Epithelial cell of proximal tubule (primary cell): ENCODE results near the gene EXOSC5. TPM values are rescaled to one million over a fixed set of nuclear protein-coding genes. Genes with fewer than 3 reads are reported as not detected.

Source experiments
- DNase-seq: peaks from one replicate; pipeline ENCODE4 v3.0.0-alpha.2; 2011; ENCODE audit warnings: low read depth
- H3K4me3 ChIP-seq: 2 replicates; pipeline ENCODE4 v1.5.1; 2011; ENCODE audit warnings: low read depth, mild to moderate bottlenecking, low read length
- total RNA-seq: library from RNA; depleted of rRNA; stranded (reverse); fragments of >200 nt; gene quantifications from 2 replicates; pipeline ENCODE4 v1.2.3, GENCODE V29; 2015
- TF ChIP-seq, protein P1 (sequence below): conservative IDR thresholded peaks from 2 replicates; pipeline ENCODE4 v1.5.1; 2012; ENCODE audit warnings: low read depth, mild to moderate bottlenecking, low read length

Gene EXOSC5
- 23.7 and 43.8 TPM in 2 replicates for total RNA-seq

DNA sequence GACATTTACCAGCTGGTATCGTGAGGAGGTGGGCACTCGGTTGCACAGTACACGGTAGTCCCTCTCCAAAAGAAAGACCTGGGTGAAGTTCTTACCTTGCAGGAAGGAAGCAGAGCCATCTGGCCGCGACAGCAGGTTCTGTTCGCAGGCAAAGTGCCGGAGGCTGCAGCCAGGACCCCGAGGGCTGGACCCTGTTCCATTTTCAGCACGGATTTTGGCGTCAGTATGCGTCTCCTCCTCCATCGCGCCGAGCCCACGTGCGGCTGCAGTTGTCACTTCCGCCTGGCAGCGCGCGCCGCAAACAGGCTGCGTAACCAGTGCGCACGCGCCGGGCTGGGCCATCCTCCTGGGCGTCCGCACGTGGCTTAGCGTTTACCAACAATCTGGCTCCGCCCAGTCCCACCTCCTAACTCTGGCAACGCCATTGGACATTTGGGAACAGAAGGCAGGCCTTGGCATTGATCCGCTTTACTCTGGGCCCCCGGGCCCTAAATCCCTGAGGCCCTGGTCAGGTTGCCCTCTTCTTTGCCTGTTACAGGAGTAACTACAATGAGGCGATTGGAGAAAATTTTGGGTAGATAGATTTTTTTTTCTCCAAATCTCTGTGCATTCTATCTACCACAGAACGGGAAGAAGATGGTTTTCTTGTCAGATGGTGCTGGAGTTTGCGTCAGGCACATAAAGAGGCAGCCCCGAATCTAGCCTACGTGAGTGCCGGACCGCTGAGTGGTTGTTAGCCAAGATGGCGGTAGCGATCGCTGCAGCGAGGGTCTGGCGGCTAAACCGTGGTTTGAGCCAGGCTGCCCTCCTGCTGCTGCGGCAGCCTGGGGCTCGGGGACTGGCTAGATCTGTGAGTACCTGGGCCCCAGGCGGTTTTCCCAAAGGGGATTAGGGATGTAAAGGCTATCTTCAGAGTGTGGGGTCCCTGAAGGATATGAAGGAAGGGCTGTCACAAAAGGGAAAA, at the start of gene EXOSC5, which contains the start of gene BCKDHA:
TSS of gene EXOSC5 (minus strand) at position 274 of the 964 bp plus-strand sequence. CDS start at position 243, 31 bp downstream.
TSS of gene BCKDHA (plus strand) at position 733 of the 964 bp plus-strand sequence. CDS start at position 743, 10 bp downstream.
- peak; percentile 98 for DNase-seq
- peak within 1 kb of the TSS; percentile 99 for H3K4me3 ChIP-seq
- TF ChIP-seq, protein P1, sequence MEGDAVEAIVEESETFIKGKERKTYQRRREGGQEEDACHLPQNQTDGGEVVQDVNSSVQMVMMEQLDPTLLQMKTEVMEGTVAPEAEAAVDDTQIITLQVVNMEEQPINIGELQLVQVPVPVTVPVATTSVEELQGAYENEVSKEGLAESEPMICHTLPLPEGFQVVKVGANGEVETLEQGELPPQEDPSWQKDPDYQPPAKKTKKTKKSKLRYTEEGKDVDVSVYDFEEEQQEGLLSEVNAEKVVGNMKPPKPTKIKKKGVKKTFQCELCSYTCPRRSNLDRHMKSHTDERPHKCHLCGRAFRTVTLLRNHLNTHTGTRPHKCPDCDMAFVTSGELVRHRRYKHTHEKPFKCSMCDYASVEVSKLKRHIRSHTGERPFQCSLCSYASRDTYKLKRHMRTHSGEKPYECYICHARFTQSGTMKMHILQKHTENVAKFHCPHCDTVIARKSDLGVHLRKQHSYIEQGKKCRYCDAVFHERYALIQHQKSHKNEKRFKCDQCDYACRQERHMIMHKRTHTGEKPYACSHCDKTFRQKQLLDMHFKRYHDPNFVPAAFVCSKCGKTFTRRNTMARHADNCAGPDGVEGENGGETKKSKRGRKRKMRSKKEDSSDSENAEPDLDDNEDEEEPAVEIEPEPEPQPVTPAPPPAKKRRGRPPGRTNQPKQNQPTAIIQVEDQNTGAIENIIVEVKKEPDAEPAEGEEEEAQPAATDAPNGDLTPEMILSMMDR = no peak

DNA sequence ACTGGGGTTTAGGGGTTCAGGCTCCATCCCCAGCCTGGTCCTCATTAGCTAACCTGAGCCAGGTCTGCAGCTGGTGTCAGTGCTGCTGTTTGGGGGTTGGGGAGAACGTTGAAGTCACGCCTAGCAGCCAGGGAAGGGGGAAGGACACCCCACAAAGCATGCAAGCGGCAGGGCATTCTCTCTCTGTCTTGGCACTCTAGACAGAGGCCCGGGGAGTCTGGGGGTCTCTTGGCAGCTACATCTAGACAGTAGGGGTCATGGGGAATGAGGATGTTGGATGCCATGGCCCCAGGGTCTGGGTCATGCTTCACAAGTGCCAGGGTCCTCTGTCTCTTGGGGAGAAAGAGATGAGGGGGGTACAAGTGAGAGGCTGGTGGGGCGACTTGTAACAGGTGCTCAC, 48.4 kb upstream of the EXOSC5 start:
- TF ChIP-seq, protein P1 = no peak
- no peak overlapping the region for H3K4me3 ChIP-seq
- DNase-seq = no peak

DNA sequence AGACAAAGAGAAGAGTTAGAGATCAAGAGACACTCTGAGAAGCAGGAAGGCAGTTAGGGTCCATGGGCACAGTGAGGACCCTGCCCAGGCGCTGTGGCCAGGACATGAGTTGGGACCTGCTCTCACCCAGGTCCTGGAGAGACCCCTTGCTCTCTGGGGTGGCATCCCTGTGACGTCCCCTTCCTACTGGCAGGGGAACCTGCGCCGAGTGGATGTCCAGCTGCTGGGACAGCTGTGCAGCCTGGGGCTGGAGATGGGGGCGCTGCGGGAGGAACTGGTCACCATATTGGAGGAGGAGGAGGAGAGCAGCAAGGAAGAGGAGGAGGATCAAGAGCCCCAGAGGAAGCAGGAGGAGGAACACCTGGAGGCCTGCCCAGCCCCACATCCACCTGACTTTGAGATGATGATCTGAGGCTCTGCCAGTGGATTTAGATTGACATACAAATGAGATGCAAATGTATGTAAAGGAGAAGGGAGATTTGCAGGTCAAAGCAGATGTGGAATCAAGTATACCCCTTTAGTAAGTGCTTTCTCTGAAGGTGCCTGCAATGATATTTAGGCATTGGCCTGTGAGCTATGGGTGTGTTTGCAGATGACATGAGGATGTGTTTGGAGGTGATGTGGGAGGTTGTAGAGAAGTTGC, 46.8 kb upstream of the EXOSC5 start:
- TF ChIP-seq, protein P1 = no peak
- no peak for DNase-seq
- no peak overlapping the region for H3K4me3 ChIP-seq

DNA sequence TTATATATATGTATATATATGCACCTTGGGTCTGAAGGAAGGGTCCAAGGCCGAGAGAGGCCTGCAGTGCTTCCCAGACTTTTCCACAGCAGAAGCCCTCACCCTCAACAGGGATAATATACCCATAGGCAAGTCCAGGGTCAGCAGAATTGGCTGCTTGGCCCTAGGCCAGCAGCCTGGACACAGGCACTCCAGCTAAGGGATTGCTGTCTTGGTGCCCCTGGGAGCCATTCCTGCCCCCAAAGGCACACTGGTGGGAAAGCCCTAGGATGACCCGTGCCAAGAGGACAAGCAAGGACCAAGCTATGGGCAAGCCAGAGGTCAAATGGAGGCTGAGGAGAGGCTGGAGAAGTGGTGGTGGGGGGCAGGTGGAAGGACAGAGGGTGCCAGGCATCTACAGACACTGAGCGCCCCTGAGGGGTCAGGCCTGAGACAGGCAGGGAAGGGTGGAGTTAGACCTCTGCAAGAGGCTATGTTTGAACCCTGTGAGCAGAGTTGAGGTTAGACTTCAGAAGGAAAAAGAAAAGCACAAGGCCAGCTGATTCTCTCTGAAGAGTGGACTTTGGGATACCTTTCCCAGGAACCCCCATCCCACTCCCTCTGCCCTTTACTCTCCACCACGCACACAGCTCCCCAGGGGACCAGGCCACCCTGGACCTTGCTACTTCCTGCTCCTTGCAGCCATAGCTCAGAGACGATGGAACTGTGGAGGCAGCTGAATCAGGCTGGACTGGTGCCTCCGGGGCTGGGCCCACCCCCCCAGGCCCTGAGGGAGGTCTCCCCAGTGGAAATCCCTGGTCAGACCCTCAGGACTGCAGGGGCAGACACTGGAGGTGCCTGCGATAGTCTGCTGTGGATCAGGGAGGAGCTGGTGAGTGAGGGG, 45.6 kb upstream of the EXOSC5 start, which contains the start of gene ERICH4:
TSS of gene ERICH4 (plus strand) at position 684 of the 883 bp plus-strand sequence. CDS start at position 698, 14 bp downstream.
- no peak for DNase-seq
- TF ChIP-seq, protein P1 = no peak
- H3K4me3 ChIP-seq = no peak within 1 kb of the TSS

DNA sequence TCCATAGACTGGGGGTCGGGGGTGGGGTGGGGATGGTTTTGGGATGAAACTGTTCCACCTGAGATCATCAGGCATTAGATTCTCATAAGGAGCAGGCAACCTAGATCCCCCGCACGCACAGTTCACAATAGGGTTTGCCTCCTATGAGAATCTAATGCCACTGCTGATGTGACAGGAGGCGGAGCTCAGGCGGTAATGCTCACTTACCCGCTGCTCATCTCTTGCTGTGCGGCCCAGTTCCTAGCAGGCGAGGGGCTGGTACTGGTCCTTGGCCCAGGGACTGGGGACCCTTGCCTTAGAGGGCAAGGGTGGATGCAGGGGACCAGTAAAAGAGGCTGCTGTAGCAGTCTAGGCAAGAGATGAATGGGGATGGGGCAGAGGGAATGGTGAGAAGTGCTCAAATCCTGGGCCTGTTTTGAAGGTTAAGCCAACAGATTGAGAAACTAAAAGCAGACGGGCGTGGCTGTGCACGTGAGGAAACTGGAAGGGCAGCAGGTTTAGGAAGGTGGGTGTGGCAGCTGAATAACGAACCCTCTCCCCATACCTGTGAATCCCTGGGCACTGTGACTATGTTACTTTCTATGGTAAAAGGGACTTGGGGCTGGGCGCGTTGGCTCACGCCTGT, 44.3 kb upstream of the EXOSC5 start:
- TF ChIP-seq, protein P1 = no peak
- DNase-seq = no peak
- H3K4me3 ChIP-seq = no peak overlapping the region
